Left kidney (tissue), 2 donors: ENCODE measurements around the gene ADCY1. TPM values are rescaled to one million over a fixed set of nuclear protein-coding genes. Genes with fewer than 3 reads are reported as not detected.

Experiments
- DNase-seq: peaks from one replicate; pipeline ENCODE4 v3.0.0-alpha.2; 2013
- polyA plus RNA-seq: library from polyadenylated mRNA; unstranded; fragments of 120-200 nt; gene quantifications from one replicate; pipeline ENCODE4 v1.2.1, GENCODE V29; 2013; ENCODE audit not compliant: insufficient read length

The ADCY1 gene
- polyA plus RNA-seq, 1 donor, result 3.1 TPM

DNA sequence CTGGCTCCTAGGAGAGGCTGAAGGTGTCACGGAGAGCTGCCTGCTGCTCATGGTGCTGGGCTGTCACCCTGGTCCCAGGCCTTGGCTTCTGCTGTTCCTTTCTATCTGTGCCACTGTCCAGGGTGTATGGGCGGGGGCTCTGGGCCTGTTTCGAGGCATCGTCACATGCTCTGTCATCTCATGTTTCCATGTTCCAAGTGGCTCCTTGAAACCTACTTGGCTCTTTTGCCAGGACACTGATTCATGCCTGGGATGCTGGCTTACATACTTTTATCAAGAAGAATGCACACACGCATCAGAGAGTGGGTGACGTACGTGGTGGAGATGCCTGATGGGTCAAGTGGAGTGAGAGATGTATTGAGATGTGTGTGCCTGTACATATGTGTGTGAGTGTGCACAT, 50.9 kb downstream of the ADCY1 start:
- DNase-seq, result no peak

DNA sequence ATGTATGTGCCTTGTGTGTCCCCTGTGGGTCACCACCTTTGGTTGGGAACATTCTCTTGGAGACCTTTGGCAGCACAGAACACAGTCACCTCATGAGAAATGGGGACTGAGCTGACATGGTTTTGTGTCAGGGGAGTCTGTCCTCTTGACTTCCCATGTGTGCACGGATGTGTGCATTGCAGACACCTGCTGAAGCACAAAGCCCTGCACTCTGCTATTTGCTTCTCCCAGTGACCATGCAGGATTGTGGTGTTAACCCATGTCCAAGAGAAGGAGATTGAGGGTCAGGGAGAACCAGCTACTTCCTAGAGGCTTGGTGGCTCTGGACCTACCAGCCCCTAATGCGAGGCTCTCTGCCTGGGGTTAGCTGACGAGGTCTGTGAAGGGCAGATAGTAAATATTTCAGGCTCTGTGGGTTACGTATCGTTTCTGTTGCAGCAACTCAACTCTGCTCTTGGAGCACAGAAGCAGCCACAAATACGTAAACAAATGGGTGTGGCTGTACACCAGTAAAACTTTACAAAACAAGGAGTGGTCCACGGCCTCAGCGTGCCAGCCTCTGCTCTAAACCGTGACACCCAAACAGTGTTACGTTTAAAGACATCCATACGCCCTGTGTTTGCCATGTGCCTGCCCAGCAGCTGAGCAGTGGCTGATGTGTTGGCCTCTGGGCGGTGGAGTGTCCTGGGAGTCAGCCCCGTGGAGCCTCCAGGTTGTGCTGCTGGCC, 51.7 kb downstream of the ADCY1 start:
- DNase-seq, result no peak

DNA sequence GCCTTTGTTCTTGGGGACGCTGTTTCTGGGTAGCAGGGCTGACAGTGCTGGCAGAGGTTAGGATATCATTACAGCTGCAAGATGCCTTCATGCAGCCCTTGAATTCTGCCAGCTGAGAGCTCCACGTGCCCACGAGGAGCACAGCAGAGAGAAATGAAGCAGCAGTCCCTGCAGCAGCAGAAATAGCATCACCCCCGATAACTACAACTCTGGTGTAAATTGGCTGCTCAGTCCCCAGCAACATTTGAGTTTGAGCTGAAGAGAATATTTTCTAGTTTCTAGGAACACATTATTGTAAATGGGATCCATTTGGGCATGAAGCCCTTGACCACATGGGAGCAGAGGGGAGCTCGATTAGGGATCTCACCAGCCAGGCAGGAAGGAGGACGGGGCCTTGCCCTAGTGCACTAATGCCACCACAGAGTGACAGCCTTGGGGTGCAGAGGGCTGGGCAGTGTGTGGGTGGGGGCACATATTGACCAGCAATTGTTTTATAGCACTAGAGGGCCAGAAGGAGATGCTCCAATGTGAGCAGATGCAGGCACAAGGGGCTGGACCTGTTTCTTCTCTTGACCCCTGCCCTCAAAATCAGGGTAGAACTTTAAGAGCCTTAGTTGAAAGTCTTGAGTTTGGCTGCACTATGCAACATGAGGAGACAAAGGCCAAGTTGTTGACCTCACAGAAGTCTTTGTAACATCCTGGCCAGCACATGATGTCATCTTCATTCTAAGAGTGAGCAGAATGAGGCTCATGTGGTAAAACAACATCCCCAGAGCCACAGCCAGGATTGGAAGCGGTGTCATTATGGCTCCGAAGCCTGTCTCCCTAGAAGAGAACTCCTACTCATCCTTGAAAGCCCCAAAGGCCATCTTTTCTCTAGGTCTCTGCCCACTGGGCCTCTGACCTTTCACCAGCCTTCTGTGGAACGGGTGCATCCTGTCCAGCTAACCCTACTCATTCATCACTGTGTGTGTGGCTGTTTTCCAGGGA, 52.6 kb downstream of the ADCY1 start:
- no peak for DNase-seq

DNA sequence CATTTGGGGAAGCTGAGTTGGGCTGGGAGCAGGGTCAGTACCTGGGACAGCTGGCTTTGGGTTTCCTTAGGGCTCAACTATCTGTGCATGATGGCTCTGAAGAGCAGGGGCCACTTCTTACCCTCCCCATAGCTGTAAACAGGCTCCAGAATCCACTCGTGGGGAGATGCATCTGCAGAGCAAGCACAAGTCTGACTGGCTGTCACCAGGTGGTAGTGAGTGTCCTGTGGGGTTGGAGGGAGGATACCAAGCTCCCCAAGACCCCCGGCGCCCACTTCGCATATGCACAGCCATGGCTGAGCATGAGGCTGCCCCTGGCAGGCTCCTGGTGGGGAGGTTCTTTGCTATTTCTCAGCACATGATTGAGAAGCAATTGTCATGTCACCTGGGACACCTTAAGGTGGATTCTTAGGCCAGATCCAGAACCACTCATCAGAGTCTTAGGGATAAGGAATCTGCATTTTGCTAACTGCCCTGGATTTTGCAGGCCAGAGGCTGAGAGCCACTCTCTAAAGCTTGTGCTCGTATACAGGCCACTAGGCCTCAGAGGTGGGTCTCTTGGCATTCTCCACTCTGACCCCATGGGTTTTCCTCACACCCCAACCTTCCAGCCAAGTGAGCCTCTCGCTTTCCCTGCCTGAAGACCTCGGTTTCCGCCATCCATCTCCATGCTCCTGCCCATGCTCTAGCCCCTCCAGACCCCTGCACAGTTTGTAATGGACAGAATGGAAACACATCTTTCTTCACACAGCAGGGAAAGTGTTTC, 53.7 kb downstream of the ADCY1 start:
- no peak for DNase-seq

DNA sequence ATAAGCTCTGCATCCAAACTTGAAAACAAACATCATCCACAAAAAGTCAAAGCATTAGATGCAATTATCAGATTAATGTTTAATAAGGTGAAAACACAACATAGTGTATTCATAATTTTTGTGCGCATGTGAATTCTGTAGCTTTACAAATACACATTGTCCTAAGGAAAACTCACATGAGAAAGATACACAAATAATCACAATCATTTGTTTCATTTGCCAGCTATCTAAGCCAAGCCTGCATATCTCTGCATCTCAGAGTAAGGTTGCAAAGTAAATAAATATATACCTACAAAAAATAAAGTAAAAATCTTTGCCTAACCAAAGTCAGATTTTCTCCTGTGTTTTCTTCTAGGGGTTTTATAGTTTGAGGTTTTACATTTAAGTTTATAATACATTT, 57.4 kb downstream of the ADCY1 start:
- DNase-seq, result no peak

DNA sequence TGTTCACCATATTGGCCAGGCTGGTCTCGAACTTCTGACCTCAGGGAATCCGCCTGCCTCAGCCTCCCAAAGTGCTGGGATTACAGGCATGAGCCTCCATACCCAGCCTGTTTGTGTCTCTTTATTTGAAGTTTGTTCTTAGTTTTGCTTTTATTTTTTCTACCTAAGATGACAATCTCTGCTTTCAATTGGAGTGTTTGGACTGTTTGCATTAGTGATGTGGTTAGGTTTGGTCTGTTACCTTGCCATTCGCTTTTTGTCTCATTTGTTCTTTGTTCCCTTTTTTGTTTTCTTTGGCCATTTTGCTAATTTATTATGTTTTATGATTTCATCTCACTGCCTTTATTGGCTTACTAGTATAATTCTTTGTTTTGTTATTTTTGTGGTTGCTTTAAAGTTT, 62.6 kb downstream of the ADCY1 start:
- DNase-seq, result no peak

DNA sequence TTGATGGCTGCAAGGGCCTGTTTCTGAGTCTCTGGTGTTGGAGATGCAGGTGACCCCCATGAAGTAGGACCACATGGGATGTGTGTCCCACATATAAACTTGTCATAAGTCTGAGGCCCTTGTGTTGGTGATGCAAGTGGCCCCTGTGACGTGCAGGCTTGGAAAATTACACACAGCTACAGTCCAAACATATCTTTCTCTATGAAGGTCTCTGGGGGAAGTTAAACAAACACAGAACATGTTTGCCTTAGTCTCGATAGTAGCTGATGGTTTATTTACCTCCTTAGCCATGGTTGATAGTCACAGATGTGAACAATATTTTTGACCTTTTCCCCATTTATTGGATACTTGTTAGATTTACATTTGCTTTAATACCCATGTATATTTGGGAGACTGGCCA, 64.7 kb downstream of the ADCY1 start:
- no peak for DNase-seq

DNA sequence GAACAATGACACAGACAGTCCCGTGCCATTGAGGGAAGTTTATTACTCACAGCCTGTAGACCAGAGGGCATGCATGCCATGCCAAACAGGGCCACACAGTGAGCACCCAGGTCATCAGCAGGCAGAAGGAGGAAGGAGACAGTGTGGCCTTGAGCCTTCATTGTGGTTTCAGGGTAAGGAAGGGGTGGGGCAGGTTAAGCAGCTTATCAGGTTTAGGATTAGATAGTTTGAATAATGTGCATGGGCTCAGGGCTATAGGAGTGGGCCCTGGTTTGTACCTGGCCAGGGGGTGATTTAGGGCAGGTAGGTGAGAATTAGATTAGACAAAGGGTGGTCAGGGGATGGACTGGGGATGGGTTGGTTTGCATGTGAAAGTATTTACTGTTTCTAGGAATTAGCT, 67.9 kb downstream of the ADCY1 start:
- no peak for DNase-seq

DNA sequence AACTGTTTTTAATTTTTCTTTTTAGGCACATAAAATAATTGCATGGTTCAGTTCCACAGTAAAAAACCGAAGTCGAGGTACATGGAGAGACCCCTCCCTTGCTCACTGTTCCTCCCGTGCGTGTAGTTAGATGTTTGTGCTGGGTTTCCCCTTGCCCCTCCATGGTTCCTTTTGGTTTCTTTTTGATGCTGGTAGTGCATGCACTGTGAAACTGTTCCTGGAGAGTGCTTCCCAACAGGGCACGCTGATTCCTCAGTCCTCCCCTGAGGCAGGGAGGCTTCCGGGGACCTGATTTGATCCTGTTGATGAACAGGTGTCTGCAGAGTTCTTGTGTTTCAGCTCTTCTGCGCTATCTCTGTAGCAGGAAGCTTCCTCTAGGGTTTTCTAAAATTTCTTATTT, 69.5 kb downstream of the ADCY1 start:
- no peak for DNase-seq

DNA sequence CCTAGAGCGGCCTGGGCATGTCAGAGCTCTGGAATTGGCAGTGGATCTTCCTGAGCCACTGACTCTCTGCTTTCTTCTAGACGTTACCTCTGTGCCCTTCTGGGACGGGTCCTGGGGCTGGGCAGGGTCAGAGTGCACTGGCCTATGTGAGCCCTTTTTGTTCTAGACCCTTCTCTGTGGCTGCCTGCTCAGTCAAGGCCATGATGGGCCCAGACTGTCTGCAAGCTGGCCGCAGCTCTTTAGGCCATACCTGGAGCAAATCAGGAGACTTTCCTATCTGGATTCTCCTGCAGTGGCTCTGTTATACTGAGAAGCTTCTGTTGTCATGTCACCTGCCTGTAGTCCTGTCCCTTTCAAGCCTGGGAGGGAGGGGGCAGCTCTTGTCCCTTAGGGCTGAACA, 70.1 kb downstream of the ADCY1 start:
- no peak for DNase-seq

DNA sequence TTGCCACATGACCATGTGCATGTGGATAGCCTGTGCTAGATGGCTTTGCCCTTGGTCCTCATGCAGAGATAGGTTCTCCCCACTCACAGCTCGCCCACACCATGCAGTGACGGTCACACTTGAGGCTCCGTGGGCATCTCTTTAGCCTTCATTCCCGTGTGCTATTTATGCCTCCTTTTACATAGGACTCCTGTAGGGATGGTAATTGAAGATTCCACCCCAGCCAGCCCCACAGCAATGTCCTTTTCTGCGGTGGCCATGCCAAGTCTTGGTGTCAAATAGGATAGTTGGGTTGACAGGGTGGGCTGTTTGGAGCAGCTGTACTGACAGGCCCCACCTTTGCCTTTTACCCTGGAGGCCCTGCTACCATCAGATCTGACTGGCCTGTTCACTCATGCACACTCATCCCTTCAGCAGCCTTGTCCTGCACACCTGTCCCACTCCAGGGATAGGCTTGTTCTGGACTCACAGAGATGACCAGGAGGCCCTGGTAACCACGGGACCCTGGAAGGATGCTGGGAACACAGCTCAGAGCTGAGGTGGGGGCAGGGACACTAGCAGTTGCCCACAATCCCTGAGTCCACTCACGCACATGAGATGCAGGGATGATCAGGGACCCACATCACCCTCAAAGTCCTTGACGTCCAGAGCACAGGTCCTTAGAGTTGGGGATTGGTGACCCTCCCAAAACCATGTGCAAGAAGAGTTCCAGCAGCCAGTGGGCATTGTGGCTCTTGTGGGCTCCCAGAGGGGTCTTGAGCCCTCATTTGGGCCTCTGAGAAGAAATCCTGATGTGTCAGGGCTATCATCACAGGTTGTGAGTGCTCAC, 71.2 kb downstream of the ADCY1 start:
- no peak for DNase-seq

DNA sequence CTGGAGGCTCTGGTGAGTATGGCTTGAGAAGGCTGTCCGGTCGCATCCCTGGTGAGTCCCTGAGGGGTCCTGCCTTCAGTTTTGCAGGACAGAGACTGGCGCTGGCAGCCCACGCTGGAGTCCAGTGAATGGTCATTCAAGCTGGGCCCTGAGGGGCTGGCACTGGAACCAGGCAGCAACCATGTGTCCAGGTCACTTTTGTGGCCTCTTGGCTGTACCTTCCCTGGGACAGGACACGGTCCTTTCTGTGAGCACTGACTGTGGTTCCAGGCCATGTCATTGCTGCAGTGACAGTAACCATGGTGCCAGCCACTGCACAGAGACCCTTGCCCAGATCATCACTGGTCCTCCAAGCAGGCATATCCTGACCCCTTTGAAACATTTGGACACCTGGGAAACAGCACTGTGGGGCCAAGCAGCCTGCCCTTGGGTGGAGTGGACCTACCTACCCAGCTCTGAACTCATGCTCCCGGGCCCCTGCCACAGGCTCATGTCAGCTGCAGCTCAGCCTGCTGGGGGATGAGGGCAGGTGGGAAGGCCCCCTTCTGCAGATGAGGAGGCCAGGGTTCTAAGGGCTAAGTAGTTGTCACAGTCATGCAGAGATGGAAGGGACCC, 72.1 kb downstream of the ADCY1 start:
- no peak for DNase-seq

DNA sequence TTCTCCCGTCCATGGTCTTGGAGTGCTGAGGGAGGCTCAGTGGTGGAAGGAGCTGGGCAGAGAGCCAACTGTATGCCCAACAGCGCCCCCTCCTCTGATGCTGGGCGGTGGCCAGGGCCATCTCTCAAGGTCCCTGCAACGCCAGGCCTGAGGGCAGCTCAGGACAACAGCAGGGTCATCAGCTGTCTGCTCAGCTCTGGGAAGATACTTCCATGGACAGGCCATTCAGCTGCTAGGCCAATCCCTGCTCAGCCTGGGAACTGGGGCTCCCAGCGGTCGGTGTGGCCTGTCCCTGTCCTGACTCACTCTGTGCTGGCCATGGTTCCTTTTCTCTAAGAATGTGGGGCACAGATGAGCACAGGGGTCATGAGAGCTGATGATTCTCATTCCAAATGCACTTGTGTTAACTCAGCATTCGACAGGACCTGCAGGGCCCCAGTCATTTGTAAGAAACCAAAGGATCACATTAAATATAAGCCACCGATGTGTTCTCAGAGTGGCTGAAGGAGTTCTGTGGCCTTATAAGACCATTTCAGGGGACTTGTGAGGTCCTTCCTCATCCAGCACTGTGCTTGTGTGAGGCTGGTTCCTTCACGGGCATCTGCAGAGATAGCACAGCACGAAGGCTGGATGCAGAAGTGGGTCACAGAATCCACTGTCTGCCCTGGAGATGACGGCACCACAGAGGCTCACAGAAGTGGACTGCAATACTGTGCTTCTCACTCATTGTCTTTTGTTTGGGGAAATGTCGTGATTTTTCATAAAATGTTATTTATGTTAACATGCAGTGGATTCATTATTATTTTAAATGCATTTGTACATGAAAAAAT, 73.0 kb downstream of the ADCY1 start:
- DNase-seq, result no peak

DNA sequence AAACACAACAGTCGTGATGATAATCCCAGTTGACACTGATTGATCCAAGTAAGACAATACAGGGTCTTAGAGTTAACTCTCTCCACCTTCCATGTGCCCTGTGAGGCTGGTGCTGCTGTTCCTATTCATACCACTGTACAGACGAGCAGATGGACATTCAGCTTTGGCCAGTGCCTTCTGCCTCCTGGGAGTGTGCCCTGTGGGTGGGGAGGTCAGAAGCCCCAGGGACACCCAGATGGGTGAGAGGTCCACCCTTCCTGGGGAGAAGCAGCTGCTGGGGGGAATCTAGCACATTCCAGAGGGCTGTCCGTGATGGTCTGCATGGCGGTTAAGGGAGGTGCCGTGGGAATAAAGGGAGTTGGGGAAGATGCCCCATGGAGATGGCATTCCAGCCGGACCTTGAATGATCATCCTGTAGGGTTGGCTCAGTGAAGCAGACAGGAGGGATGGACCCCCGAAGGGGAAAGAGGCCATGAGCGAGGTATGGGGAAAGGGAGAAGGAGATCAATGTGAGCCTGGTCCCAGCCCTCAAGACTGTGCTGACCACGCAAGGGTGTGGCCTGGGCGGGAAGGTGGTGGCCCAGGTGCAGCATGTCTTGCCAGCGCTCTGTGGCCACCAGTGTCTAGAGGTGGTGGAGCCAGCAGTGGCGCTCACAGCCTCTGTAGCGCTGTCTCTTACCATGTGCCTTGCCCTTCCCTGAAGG, 74.0 kb downstream of the ADCY1 start:
- DNase-seq, result no peak

DNA sequence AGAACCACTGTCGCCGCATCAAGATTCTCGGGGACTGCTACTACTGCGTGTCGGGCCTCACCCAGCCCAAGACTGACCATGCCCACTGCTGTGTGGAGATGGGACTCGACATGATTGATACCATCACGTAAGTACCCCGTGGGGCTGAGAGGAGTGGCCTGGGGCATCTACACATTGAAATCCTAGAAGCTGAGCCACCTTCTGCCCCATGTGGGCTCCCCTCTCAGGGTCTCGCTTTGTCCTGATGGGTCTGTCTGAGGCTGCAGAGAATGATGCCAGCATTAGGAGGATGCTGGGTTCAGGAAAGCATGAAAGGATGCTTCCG, 74.5 kb downstream of the ADCY1 start:
- no peak for DNase-seq

DNA sequence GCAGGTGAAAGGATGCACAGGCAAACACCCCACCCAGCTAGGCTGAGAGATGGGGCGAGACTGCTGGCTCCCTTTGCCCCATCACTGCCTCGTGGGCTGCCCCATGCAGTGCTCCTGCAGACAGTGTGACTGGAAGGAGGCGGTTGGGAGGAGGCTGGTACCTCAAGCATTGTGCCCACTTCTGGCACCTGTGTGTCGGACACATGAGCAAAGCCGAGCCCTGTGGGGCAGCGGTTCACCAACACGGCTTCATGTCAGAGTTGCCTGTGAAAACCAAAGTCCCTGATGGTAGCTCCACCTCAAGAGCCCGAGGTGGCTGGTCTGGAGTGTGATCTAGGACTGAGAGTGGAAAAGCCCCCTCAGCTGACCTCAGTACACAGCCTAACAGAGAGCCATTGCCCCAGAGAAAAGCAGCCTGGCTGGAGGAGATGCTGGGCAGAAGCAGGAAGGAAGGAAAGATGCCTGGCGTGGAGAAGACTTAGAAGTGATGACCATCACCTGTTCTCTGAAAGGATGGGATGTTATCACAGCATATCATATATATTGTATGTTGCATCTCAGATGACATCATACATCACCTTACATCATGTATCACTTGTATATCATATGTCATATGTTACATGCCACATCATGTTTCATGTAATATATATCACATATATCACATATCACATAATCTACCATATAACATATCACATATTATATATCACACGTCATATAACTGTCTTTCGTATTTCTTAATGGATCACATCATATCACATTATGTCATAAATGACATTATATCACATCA, 75.6 kb downstream of the ADCY1 start:
- DNase-seq, result no peak

DNA sequence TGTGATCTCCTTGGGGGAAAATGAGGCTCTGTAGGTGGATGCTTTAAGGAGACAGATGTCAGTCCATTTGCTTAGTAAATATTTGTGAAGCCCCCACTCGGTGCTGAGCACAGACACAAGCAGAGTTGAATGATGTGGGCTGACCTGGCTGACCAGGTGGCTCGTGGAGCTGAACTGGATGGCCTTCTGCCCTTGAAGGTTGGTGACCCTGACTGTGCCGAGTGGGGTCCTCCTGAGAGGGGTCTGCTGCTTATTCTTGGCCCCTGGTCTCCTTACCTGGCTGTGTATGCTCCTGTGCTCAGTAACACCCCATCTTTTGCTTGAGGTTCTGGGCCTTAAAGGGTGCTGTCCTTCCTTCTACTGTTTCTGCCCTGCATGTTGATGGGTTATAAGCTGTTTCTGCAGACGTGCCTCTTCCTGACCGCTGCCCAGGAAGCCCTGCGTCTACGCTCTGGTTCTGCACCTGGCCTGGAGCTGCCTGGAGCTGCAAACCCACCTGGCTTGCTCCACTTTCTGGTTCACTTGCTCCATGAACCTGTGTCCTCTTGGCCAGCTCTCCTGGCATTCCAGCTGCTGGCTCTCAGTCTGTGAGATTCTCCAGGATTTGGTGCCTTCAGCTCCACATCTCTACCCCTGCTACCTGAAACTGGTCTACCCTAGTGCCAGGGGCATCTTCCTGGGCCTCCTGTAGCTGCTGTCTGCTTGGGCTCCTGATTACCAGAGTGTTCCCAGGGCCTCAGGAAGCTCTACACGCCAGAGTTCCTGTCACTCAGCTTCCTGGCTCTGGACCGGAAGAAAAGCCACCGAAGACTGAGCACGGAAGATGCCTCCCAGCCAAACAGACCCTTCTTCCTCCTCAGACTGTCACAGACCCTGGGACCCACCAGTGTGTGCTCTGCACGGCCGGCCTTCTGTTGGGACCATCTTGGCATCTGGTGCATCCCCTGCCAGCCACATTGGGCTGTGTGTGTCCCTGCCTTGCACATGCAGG, 76.5 kb downstream of the ADCY1 start:
- no peak for DNase-seq

DNA sequence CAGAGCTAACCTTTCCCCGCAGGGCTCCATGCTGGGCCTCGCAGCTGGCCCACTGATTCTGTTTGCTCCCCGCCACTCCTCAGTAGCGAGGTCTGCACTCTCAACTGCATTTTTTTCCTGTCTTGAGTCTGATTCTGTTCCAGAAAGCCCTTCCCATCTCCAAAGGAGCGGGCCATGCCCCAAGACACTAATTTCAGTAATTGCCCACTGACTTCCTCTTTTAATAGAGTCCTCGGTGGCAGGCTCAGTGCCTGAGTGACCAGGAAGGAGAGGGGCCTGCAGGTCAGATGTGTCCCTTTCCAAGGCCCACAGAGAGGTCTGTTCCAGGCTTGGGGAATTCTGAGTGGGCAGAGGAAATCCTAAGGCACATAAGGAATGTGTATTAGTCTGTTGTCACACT, 77.4 kb downstream of the ADCY1 start:
- no peak for DNase-seq
